Muscle of arm (tissue), 12 donors: ENCODE data around the gene REV3L. TPM values are rescaled to one million over a fixed set of nuclear protein-coding genes. Genes with fewer than 3 reads are reported as not detected.
"Not testable (repeated sequence)": the region's sequence is repeated elsewhere in the genome, so short reads cannot be mapped to it uniquely, and the experiment has no call there.

Experiments
- DNase-seq: peaks from one replicate; pipeline ENCODE4 v3.0.0-alpha.2; 2013
- polyA plus RNA-seq, 12 donors: library from polyadenylated mRNA; unstranded; fragments of 120-200 nt; gene quantifications; one replicate each; pipeline ENCODE4 v1.2.1, GENCODE V29; 2013; ENCODE audit not compliant: insufficient read length in 12 of 12

REV3L gene
- polyA plus RNA-seq, 12 donors: 33.5 to 49.1 (median 40.0) TPM; not detected in 1

- no peak for DNase-seq
These were observed 103.7 kb downstream of the REV3L start for GRCh38 chr6:111379302-111379701.

GRCh38 chr6:111377558-111378120, 105.4 kb downstream of the REV3L start:
- DNase-seq: no peak

GRCh38 chr6:111367393-111368088, 115.5 kb downstream of the REV3L start:
- DNase-seq: no peak

- DNase-seq: peak; percentile 36
These were observed 121.4 kb downstream of the REV3L start for GRCh38 chr6:111361648-111362047.

- no peak for DNase-seq
These were observed 124.6 kb downstream of the REV3L start for GRCh38 chr6:111358454-111358853.

GRCh38 chr6:111357705-111358104, 125.3 kb downstream of the REV3L start:
- DNase-seq: no peak

- no peak for DNase-seq
These were observed 126.5 kb downstream of the REV3L start for GRCh38 chr6:111356551-111356950.

GRCh38 chr6:111354758-111355555, 128.1 kb downstream of the REV3L start:
- DNase-seq: no peak

GRCh38 chr6:111353912-111354462, 129.0 kb downstream of the REV3L start:
- DNase-seq: no peak

- no peak for DNase-seq
These were observed 135.4 kb downstream of the REV3L start for GRCh38 chr6:111347589-111347988.

GRCh38 chr6:111342913-111343312, 140.1 kb downstream of the REV3L start:
- DNase-seq: no peak

GRCh38 chr6:111339294-111339693, 143.7 kb downstream of the REV3L start:
- DNase-seq: no peak

GRCh38 chr6:111338843-111339242, 144.2 kb downstream of the REV3L start:
- no peak for DNase-seq

GRCh38 chr6:111337829-111338236, 145.2 kb downstream of the REV3L start:
- DNase-seq: no peak

GRCh38 chr6:111329882-111330633, 153.0 kb downstream of the REV3L start:
- no peak for DNase-seq

- DNase-seq: no peak
These were observed 156.5 kb downstream of the REV3L start for GRCh38 chr6:111326563-111326962.

- no peak for DNase-seq
These were observed 160.9 kb downstream of the REV3L start for GRCh38 chr6:111322145-111322544.

- DNase-seq: not testable (repeated sequence)
These were observed 175.1 kb downstream of the REV3L start for GRCh38 chr6:111307950-111308349.

- DNase-seq: no peak
These were observed 175.7 kb downstream of the REV3L start for GRCh38 chr6:111307275-111307858.

GRCh38 chr6:111306104-111306888, 176.7 kb downstream of the REV3L start:
- DNase-seq: no peak

- DNase-seq: no peak
These were observed 181.1 kb downstream of the REV3L start for GRCh38 chr6:111301946-111302345.
